Ovary (tissue), 3 donors: ENCODE measurements around the gene TPRX1.
"Not testable (repeated sequence)": the region's sequence is repeated elsewhere in the genome, so short reads cannot be mapped to it uniquely, and the experiment has no call there.

Experiments
- EP300 ChIP-seq: sonication (generic); formaldehyde crosslinking; IDR thresholded peaks from one replicate; pipeline ENCODE4 v1.6.1; 2017; ENCODE audit warnings: antibody characterized with exemption
- POLR2A ChIP-seq: fragments of 450-650 bp; IDR thresholded peaks from one replicate; pipeline ENCODE4 v1.6.1; 2017; ENCODE audit warnings: antibody characterized with exemption, mild to moderate bottlenecking, moderate library complexity
- TF ChIP-seq, protein P1 (sequence below), 3 donors: fragments of 450-650 bp in 2 of 3; fragments of 200-600 bp in 1 of 3; IDR thresholded peaks; one replicate each; pipeline versions ENCODE4 v1.5.1 to v1.8.0; 2016 to 2022; ENCODE audit warnings: antibody characterized with exemption in 3 of 3, mild to moderate bottlenecking in 1 of 3
- donor health status: DM: no; HTN: no; CAD: no.

DNA sequence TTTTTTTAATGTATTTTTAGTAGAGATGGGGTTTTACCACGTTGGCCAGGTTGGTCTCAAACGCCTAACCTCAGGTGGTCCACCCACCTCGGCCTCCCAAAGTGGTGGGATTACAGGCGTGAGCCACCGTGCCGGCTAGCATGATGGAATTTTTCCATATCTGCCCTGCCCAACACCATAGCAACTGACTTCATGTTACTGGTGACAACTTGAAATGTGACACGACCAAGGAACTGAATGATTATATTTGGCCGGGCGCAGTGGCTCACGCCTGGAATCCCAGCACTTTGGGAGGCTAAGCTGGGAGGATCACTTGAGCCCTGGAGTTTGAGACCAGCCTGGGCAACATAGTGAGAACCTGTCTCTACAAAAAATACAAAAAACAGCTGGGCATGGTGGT is 17.0 kb downstream of the TPRX1 start:
- not testable (repeated sequence) for TF ChIP-seq EP300, POLR2A
- TF ChIP-seq, protein P1, sequence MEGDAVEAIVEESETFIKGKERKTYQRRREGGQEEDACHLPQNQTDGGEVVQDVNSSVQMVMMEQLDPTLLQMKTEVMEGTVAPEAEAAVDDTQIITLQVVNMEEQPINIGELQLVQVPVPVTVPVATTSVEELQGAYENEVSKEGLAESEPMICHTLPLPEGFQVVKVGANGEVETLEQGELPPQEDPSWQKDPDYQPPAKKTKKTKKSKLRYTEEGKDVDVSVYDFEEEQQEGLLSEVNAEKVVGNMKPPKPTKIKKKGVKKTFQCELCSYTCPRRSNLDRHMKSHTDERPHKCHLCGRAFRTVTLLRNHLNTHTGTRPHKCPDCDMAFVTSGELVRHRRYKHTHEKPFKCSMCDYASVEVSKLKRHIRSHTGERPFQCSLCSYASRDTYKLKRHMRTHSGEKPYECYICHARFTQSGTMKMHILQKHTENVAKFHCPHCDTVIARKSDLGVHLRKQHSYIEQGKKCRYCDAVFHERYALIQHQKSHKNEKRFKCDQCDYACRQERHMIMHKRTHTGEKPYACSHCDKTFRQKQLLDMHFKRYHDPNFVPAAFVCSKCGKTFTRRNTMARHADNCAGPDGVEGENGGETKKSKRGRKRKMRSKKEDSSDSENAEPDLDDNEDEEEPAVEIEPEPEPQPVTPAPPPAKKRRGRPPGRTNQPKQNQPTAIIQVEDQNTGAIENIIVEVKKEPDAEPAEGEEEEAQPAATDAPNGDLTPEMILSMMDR (IDR thresholded peaks at IDR 0.05): not testable (repeated sequence)
